Fibroblast of pulmonary artery (primary cell): Measurements from ENCODE around the gene CD180.

Experiments
- DNase-seq: peaks from one replicate; pipeline ENCODE4 v3.0.0-alpha.2; 2010; ENCODE audit warnings: low read depth
- H3K4me3 ChIP-seq: replicated peaks from 2 replicates; pipeline ENCODE4 v1.5.1; 2011; ENCODE audit warnings: low read depth, mild to moderate bottlenecking, control low read depth, low read length, moderate library complexity
- CTCF ChIP-seq: IDR thresholded peaks from 2 replicates; pipeline ENCODE4 v1.5.1; 2011; ENCODE audit warnings: mild to moderate bottlenecking, control low read depth, low read length, inconsistent platforms; ENCODE audit errors: missing control alignments

CD180 gene

GRCh38 chr5:67195406-67196275, 958 bp downstream of the CD180 start:
- no peak overlapping the region for H3K4me3 ChIP-seq
- TF ChIP-seq CTCF = no peak

GRCh38 chr5:67194166-67194565, 2.4 kb downstream of the CD180 start:
- DNase-seq = no peak
- TF ChIP-seq CTCF = no peak
- no peak overlapping the region for H3K4me3 ChIP-seq

More at GRCh38 chr5:67195406-67196275, 958 bp downstream of the CD180 start:
- no peak for DNase-seq

GRCh38 chr5:67193439-67193807, 3.2 kb downstream of the CD180 start:
- no peak overlapping the region for H3K4me3 ChIP-seq
- TF ChIP-seq CTCF = no peak
- no peak for DNase-seq

- no peak overlapping the region for H3K4me3 ChIP-seq
- TF ChIP-seq CTCF = no peak
- DNase-seq = no peak
These were observed 3.7 kb downstream of the CD180 start for GRCh38 chr5:67192719-67193438.

- no peak for DNase-seq
- no peak overlapping the region for H3K4me3 ChIP-seq
- TF ChIP-seq CTCF = no peak
These were observed 5.7 kb downstream of the CD180 start for GRCh38 chr5:67190861-67191260.

- TF ChIP-seq CTCF = no peak
- DNase-seq = no peak
- H3K4me3 ChIP-seq = no peak overlapping the region
These were observed 6.2 kb downstream of the CD180 start for GRCh38 chr5:67190410-67190809.

GRCh38 chr5:67189931-67190330, 6.7 kb downstream of the CD180 start:
- no peak for TF ChIP-seq CTCF
- H3K4me3 ChIP-seq = no peak overlapping the region
- DNase-seq = no peak
